PC-3 (cell line): Measurements from ENCODE around the gene NUB1.

ENCODE experiments used
- EZH2 ChIP-seq: fragments of 300-600 bp; sonication (generic); IDR thresholded peaks from one replicate; pipeline ENCODE4 v1.6.1; 2017; ENCODE audit warnings: antibody characterized with exemption, mild to moderate bottlenecking, low read length; ENCODE audit not compliant: unreplicated experiment
- EZH2phosphoT487 ChIP-seq: fragments of 300-600 bp; sonication (generic); IDR thresholded peaks from 2 replicates; pipeline ENCODE4 v1.6.1; 2018; ENCODE audit warnings: mild to moderate bottlenecking, antibody characterized with exemption, low read length, borderline replicate concordance
- TF ChIP-seq, protein P1 (sequence below): fragments of 300-600 bp; sonication (generic); conservative IDR thresholded peaks from 2 replicates; pipeline ENCODE4 v1.5.1; 2017; ENCODE audit warnings: antibody characterized with exemption, low read depth, mild to moderate bottlenecking, low read length

DNA sequence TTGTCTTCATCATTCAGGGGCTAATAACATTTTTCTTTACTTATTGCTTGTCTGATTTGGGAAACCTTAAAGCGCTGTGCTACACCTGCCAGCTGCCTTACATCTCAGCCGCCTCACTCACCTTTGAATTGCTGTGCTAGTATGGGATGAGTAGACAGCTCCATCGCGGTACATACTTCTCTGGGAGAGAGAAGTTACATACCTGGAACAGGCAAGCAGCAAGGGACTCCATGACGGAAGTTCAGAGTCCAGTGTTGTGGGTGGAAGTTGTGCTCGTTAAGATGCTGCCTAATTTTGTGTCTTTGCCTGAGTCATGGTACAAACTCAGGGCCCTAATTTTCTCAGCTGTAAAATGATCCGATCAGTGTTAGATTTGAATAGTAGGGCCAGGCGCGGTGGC lies 1.9 kb downstream of the NUB1 start:
- no peak for TF ChIP-seq EZH2phosphoT487
- TF ChIP-seq, protein P1, sequence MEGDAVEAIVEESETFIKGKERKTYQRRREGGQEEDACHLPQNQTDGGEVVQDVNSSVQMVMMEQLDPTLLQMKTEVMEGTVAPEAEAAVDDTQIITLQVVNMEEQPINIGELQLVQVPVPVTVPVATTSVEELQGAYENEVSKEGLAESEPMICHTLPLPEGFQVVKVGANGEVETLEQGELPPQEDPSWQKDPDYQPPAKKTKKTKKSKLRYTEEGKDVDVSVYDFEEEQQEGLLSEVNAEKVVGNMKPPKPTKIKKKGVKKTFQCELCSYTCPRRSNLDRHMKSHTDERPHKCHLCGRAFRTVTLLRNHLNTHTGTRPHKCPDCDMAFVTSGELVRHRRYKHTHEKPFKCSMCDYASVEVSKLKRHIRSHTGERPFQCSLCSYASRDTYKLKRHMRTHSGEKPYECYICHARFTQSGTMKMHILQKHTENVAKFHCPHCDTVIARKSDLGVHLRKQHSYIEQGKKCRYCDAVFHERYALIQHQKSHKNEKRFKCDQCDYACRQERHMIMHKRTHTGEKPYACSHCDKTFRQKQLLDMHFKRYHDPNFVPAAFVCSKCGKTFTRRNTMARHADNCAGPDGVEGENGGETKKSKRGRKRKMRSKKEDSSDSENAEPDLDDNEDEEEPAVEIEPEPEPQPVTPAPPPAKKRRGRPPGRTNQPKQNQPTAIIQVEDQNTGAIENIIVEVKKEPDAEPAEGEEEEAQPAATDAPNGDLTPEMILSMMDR: no peak
- no peak for TF ChIP-seq EZH2
